Measurements from ENCODE around the gene ARHGEF3.
A peak's percentile ranks its signal among the peaks of the same experiment; 100 is the strongest.
"Not testable (repeated sequence)": the region's sequence is repeated elsewhere in the genome, so short reads cannot be mapped to it uniquely, and the experiment has no call there.

ARHGEF3 gene

GRCh38 chr3:56764904-56765547 lies 36.7 kb downstream of the ARHGEF3 start:
- TF ChIP-seq Cebpa-rat (IDR thresholded peaks at IDR 0.05): no peak
- Histone ChIP-seq H3K4me2 (peak overlapping the region in 2 of 11 experiments; percentile 2 to 35; a peak in 2 of 22 replicates), H3K9ac (no peak overlapping the region)

GRCh38 chr3:56764184-56764583 lies 37.6 kb downstream of the ARHGEF3 start:
- no peak for TF ChIP-seq Cebpa-rat (IDR thresholded peaks at IDR 0.05)
- no peaks in the 10 kb centered on the region for H3K27me3 ChIP-seq
- no peaks in the 10 kb centered on the region for H3K9me3 ChIP-seq (replicated peaks in 1 of 11)
- H3K9ac ChIP-seq: no peak overlapping the region
- no peak overlapping the region for H3K4me2 ChIP-seq
- H4K20me1 ChIP-seq: peaks cover 0 to 45% (median 0%) of the 10 kb centered on the region in 11 experiments; a peak in 3 of 22 replicates
- no peak overlapping the region for H3K27ac ChIP-seq
- peaks cover 0 to 80% (median 0%) of the 10 kb centered on the region in 11 experiments; a peak in 6 of 22 replicates for H3K36me3 ChIP-seq
- H3K4me3 ChIP-seq: no peak overlapping the region
- peaks cover 0 to 48% (median 6%) of the 10 kb centered on the region in 10 experiments; a peak in 12 of 20 replicates for H3K4me1 ChIP-seq

More at GRCh38 chr3:56764904-56765547, 36.7 kb downstream of the ARHGEF3 start:
- H3K4me1 ChIP-seq: peaks cover 0 to 39% (median 2%) of the 10 kb centered on the region in 10 experiments; a peak in 8 of 20 replicates
- H3K27me3 ChIP-seq: no peaks in the 10 kb centered on the region
- peaks cover 0 to 88% (median 0%) of the 10 kb centered on the region in 11 experiments; a peak in 6 of 22 replicates for H3K36me3 ChIP-seq
- no peak overlapping the region for H3K4me3 ChIP-seq
- no peaks in the 10 kb centered on the region for H3K9me3 ChIP-seq (replicated peaks in 1 of 11)
- H4K20me1 ChIP-seq: peaks cover 0 to 53% (median 0%) of the 10 kb centered on the region in 11 experiments; a peak in 3 of 22 replicates
- no peak overlapping the region for H3K27ac ChIP-seq

GRCh38 chr3:56763233-56763632 lies 38.5 kb downstream of the ARHGEF3 start:
- H3K9ac ChIP-seq: no peak overlapping the region
- H3K4me1 ChIP-seq: peaks cover 0 to 57% (median 15%) of the 10 kb centered on the region in 10 experiments; a peak in 14 of 20 replicates
- peaks cover 0 to 70% (median 0%) of the 10 kb centered on the region in 11 experiments; a peak in 6 of 22 replicates for H3K36me3 ChIP-seq
- H3K9me3 ChIP-seq (replicated peaks in 1 of 11): no peaks in the 10 kb centered on the region
- peaks cover 0 to 38% (median 0%) of the 10 kb centered on the region in 11 experiments; a peak in 3 of 22 replicates for H4K20me1 ChIP-seq
- peak overlapping the region in 4 of 11 experiments; percentile 1 to 33 (median 6); a peak in 2 of 22 replicates for H3K4me2 ChIP-seq
- no peak overlapping the region for H3K4me3 ChIP-seq
- H3K27ac ChIP-seq: no peak overlapping the region
- no peaks in the 10 kb centered on the region for H3K27me3 ChIP-seq
- no peak for TF ChIP-seq Cebpa-rat (IDR thresholded peaks at IDR 0.05)

- no peaks in the 10 kb centered on the region for H3K9me3 ChIP-seq (replicated peaks in 1 of 11)
- peaks cover 0 to 65% (median 0%) of the 10 kb centered on the region in 11 experiments; a peak in 6 of 22 replicates for H3K36me3 ChIP-seq
- no peak for TF ChIP-seq Cebpa-rat (IDR thresholded peaks at IDR 0.05)
- peak overlapping the region in 4 of 11 experiments; percentile 1 to 33 (median 12); a peak in 4 of 22 replicates for H3K4me2 ChIP-seq
- no peaks in the 10 kb centered on the region for H3K27me3 ChIP-seq
- no peak overlapping the region for H3K27ac ChIP-seq
- H3K9ac ChIP-seq: no peak overlapping the region
- H3K4me3 ChIP-seq: no peak overlapping the region
- H4K20me1 ChIP-seq: peaks cover 0 to 34% (median 0%) of the 10 kb centered on the region in 11 experiments; a peak in 3 of 22 replicates
- H3K4me1 ChIP-seq: peaks cover 0 to 62% (median 20%) of the 10 kb centered on the region in 10 experiments; a peak in 14 of 20 replicates
Observed at GRCh38 chr3:56762718-56763117, 39.0 kb downstream of the ARHGEF3 start.

- H3K4me1 ChIP-seq: peaks cover 0 to 69% (median 26%) of the 10 kb centered on the region in 10 experiments; a peak in 14 of 20 replicates
- H3K9me3 ChIP-seq (replicated peaks in 1 of 11): no peaks in the 10 kb centered on the region
- H3K27me3 ChIP-seq: no peaks in the 10 kb centered on the region
- H3K36me3 ChIP-seq: peaks cover 0 to 60% (median 0%) of the 10 kb centered on the region in 11 experiments; a peak in 6 of 22 replicates
- no peak overlapping the region for H3K9ac ChIP-seq
- peak overlapping the region in 1 of 11 experiments; percentile 21; a peak in 2 of 22 replicates for H3K27ac ChIP-seq
- H3K4me2 ChIP-seq: peak overlapping the region in 4 of 11 experiments; percentile 1 to 33 (median 12); a peak in 4 of 22 replicates
- no peak overlapping the region for H3K4me3 ChIP-seq
- no peak for TF ChIP-seq Cebpa-rat (IDR thresholded peaks at IDR 0.05)
- peaks cover 0 to 34% (median 0%) of the 10 kb centered on the region in 11 experiments; a peak in 3 of 22 replicates for H4K20me1 ChIP-seq
Observed at GRCh38 chr3:56761887-56762651, 39.7 kb downstream of the ARHGEF3 start.

- Histone ChIP-seq H3K9ac (no peak overlapping the region), H3K4me3 (no peak overlapping the region), H3K27me3 (no peaks in the 10 kb centered on the region), H3K9me3 (replicated peaks in 1 of 11) (peaks cover 0 to 3% (median 0%) of the 10 kb centered on the region in 11 experiments; a peak in 1 of 22 replicates), H4K20me1 (peaks cover 0 to 30% (median 0%) of the 10 kb centered on the region in 11 experiments; a peak in 3 of 22 replicates), H3K4me2 (peak overlapping the region in 3 of 11 experiments; percentile 14 to 87 (median 30); a peak in 4 of 22 replicates), H3K27ac (no peak overlapping the region), H3K4me1 (peaks cover 5 to 75% (median 37%) of the 10 kb centered on the region in 10 experiments), H3K36me3 (peaks cover 0 to 50% (median 0%) of the 10 kb centered on the region in 11 experiments; a peak in 5 of 22 replicates)
- no peak for TF ChIP-seq Cebpa-rat (IDR thresholded peaks at IDR 0.05)
Observed at GRCh38 chr3:56761023-56761422, 40.7 kb downstream of the ARHGEF3 start.

- H3K4me1 ChIP-seq: peaks cover 7 to 89% (median 52%) of the 10 kb centered on the region in 10 experiments
- H3K36me3 ChIP-seq: peaks cover 0 to 35% (median 0%) of the 10 kb centered on the region in 11 experiments; a peak in 5 of 22 replicates
- peak overlapping the region in 7 of 11 experiments; percentile 43 to 93 (median 87); a peak in 12 of 22 replicates for H3K4me2 ChIP-seq
- H3K9me3 ChIP-seq (replicated peaks in 1 of 11): peaks cover 0 to 9% (median 0%) of the 10 kb centered on the region in 11 experiments; a peak in 2 of 22 replicates
- H3K27me3 ChIP-seq: no peaks in the 10 kb centered on the region
- H3K27ac ChIP-seq: peak overlapping the region in 6 of 11 experiments; percentile 66 to 90 (median 82); a peak in 11 of 22 replicates
- peak overlapping the region in 2 of 11 experiments; percentile 70 to 75; a peak in 2 of 22 replicates for H3K9ac ChIP-seq
- no peak for TF ChIP-seq Cebpa-rat (IDR thresholded peaks at IDR 0.05)
- peaks cover 0 to 17% (median 0%) of the 10 kb centered on the region in 11 experiments; a peak in 2 of 22 replicates for H4K20me1 ChIP-seq
- no peak overlapping the region; a peak in 1 of 20 replicates for H3K4me3 ChIP-seq
Observed at GRCh38 chr3:56759532-56759931, 42.2 kb downstream of the ARHGEF3 start.

GRCh38 chr3:56758539-56758981 lies 43.2 kb downstream of the ARHGEF3 start:
- H4K20me1 ChIP-seq: peaks cover 0 to 17% (median 0%) of the 10 kb centered on the region in 11 experiments; a peak in 2 of 22 replicates
- peaks cover 0 to 9% (median 0%) of the 10 kb centered on the region in 11 experiments; a peak in 2 of 22 replicates for H3K9me3 ChIP-seq (replicated peaks in 1 of 11)
- peaks cover 7 to 98% (median 62%) of the 10 kb centered on the region in 10 experiments for H3K4me1 ChIP-seq
- H3K27ac ChIP-seq: peak overlapping the region in 10 of 11 experiments; percentile 6 to 90 (median 68); a peak in 17 of 22 replicates
- TF ChIP-seq Cebpa-rat (IDR thresholded peaks at IDR 0.05): peak in 2 of 11 experiments; percentile 31 to 52; a peak in 3 of 22 replicates
- H3K4me2 ChIP-seq: peak overlapping the region in 8 of 11 experiments; percentile 8 to 93 (median 84); a peak in 13 of 22 replicates
- no peaks in the 10 kb centered on the region for H3K27me3 ChIP-seq
- peak overlapping the region in 3 of 10 experiments; percentile 24 to 36 (median 26); a peak in 3 of 20 replicates for H3K4me3 ChIP-seq
- H3K36me3 ChIP-seq: peaks cover 0 to 37% (median 0%) of the 10 kb centered on the region in 11 experiments; a peak in 4 of 22 replicates
- peak overlapping the region in 7 of 11 experiments; percentile 1 to 75 (median 58); a peak in 12 of 22 replicates for H3K9ac ChIP-seq

GRCh38 chr3:56758042-56758441 lies 43.7 kb downstream of the ARHGEF3 start:
- H3K4me2 ChIP-seq: peak overlapping the region in 8 of 11 experiments; percentile 8 to 93 (median 84); a peak in 13 of 22 replicates

More at GRCh38 chr3:56758042-56758441, 43.7 kb downstream of the ARHGEF3 start:
- Histone ChIP-seq H3K9ac (peak overlapping the region in 6 of 11 experiments; percentile 1 to 75 (median 62); a peak in 12 of 22 replicates), H3K4me3 (peak overlapping the region in 1 of 10 experiments; percentile 26; a peak in 1 of 20 replicates), H3K36me3 (peaks cover 0 to 37% (median 0%) of the 10 kb centered on the region in 11 experiments; a peak in 4 of 22 replicates), H3K4me1 (peaks cover 7 to 100% (median 67%) of the 10 kb centered on the region in 10 experiments), H3K27ac (peak overlapping the region in 9 of 11 experiments; percentile 6 to 90 (median 71); a peak in 16 of 22 replicates), H4K20me1 (peaks cover 0 to 17% (median 0%) of the 10 kb centered on the region in 11 experiments; a peak in 2 of 22 replicates)
- not testable (repeated sequence) for H3K27me3 ChIP-seq; H3K9me3 ChIP-seq (replicated peaks in 1 of 11)

Data from BLaER1 treated with 17β-estradiol and CSF1 and Interleukin-3, amounts not matched to agents 10 nM and 100 nM (cell line).